HG03442 (cell line): ENCODE results near the gene THOC7.
A peak's percentile ranks its signal among the peaks of the same experiment; 100 is the strongest.

Experiments
- ATAC-seq: cut with Tn5 transposase; IDR thresholded peaks from one replicate; pipeline ENCODE4 v1.9.1; 2021; ENCODE audit warnings: mild to moderate bottlenecking, moderate library complexity; ENCODE audit not compliant: unreplicated experiment

Gene THOC7

DNA sequence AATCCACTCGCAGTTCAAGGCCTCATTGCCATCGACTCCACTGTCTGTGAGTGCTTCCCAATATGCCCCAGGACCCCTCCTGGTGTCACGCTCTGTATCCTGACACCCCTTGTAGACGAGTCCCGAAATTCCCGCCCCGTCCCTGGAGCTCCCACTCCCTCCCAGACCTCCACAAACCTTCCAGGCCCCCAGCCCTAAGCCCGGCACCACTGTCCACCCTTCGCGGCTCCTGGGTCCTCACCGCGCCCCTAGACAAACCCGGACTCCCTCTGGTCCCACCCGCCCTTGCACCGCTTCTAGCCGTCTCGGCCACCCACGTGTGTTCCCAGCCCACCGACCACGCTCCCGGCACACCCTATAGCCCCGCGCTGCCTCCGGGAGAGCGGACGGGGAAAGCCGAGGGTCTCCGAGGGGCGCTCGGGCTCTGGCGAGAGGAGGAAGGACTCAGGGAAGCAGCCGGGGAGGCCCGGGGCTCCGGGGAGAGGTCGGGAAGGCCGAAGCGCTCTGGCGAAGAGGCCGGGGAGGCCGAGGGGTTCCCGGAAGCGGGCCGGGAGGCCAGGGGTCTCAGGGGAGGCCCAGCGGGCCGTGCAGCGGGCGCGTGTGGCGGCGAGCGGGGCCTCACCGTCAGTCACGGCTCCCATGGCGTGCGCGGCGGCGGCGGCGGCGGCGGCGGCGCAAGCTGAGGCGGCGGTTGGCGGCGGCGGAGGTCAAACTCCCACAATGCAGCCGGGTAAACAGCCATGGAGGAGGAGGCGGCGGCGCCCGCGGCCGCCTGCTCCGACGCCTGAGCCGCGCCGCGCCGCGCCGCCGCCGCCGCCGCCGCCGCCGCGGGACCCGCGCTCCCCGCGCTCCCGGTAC is at the start of gene THOC7, which contains the start of gene ATXN7:
Gene THOC7 (minus strand): TSS at position 656 of the 858 bp plus-strand sequence. CDS start 15 bp downstream, at position 641.
Gene ATXN7 (plus strand): TSS at position 718 of the 858 bp plus-strand sequence. CDS start 48,732 bp downstream, outside the sequence.
- ATAC-seq: peak; percentile 71

- ATAC-seq: no peak
Measured at GRCh38 chr3:63912768-63913588, 49.4 kb upstream of the THOC7 start.

GRCh38 chr3:63911873-63912767 is 48.5 kb upstream of the THOC7 start, which contains the start of gene SCAANT1:
Gene SCAANT1 (minus strand): TSS chr3:63912383.
- peak; percentile 78 for ATAC-seq

- no peak for ATAC-seq
Measured at GRCh38 chr3:63911509-63911872, 47.9 kb upstream of the THOC7 start.

GRCh38 chr3:63910891-63911290 is 47.3 kb upstream of the THOC7 start:
- ATAC-seq: no peak

- ATAC-seq: no peak
Measured at GRCh38 chr3:63910001-63910400, 46.4 kb upstream of the THOC7 start.

- ATAC-seq: no peak
Measured at GRCh38 chr3:63909431-63909830, 45.8 kb upstream of the THOC7 start.

GRCh38 chr3:63908776-63909175 is 45.2 kb upstream of the THOC7 start:
- no peak for ATAC-seq

- no peak for ATAC-seq
Measured at GRCh38 chr3:63908081-63908736, 44.6 kb upstream of the THOC7 start.

DNA sequence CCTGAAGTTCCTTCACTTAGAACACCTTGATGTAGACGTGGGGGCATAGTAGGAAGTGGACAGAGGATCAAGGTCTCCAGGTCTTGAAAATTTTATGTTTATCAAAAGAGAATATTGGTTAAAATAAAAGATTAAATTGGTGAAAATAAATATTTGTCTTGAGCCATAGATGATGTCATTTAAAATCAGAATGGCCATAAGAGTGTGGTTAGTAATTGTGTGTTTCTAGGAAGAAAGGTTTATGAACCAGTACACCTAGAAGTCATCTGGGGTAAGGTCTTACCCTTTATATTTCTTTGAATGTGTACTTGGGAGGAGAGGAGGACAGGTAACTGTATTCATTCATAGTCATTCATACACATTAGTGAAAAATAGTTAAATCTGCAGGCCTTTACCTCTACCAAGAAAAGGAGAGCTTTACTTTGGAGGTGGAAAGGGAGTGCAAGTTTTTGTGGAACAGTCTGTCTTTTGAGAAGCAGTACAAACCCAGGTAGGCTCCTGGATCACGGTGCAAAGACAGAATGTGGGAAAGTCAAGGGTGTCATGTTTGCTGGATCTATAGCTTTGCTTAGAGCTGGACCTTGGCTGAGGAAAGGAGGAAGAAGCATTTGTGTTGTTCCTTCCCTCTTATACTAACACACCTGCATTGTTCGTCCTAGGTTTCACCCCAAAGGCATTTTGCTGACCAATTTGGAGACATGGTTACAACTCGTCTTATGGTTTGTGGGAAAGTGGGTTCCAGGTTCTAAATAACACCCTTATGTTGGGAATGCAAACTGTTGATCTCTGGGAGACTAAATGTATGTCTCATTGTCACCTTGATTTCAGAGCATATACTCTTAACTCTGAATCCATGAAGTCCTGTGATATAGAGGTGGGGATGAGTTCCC is 42.4 kb upstream of the THOC7 start:
- no peak for ATAC-seq

DNA sequence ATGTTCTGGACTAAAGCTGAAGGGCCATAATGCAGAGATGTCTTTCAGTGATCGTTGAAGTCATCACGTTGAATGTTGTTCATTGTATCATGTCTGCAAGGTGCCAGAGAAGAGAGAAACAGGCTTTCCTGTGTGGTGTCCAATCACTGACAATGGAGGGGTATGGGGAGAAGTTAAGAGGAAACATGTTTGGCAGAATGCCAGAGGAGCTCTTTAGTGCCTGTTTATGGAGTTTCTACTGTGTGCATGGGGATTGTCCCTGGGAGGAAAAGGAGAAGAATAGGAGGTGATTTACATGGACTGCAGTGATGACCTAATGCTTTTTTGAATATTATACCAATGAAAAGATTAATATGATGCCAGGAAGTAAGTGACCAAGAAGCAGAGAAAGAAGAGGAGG is 36.9 kb upstream of the THOC7 start:
- ATAC-seq: no peak

DNA sequence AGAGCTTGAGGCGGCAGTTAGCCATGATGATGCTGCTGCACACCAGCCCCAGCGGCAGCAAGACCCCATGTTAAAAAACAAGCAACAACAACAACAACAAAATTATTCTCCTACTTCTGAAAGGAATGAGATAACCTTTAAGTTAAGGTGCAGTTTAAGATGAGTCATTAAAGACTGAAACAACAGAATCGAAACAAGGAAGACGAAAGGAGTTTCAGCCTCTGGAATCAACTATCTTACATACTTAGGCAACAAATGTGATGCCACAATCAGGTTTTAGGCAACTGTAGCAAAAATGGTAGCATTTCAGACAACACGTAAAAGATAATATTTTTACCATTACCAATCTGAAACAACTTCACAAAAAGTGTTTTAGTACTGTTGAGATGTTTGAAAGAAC is 36.4 kb upstream of the THOC7 start:
- ATAC-seq: no peak

DNA sequence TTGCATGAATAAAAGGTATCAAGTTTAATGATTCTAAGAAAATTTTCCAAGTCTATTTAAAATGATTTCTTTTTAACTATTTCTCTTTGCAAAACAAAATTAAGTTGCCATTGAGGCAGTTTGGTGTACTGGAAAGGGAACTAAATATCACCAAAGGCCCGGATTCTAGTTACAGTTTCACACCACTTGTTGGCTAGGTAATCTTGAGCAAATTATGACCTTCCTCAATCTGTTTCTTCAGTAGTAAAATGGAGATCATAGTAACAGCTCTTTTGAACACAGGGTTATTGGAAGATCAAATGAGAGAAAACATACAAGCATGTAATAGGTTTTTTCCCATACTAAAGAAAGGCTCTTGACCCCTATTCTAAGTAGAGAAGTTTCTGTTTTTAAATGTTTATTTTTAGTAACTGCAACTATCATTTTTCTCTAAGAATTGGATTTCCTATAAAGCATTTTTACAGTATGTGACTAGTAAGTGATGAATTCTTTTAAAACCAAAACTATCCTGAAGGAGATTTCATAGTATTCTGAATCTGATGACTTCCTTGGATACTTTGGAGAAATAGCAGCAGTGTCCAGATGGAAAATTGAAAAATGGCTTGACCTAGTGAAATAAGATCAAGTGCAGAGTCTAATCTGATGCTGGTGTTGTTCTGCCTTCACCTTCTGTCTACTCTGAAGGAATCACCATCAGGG is 32.9 kb upstream of the THOC7 start:
- ATAC-seq: peak; percentile 70

DNA sequence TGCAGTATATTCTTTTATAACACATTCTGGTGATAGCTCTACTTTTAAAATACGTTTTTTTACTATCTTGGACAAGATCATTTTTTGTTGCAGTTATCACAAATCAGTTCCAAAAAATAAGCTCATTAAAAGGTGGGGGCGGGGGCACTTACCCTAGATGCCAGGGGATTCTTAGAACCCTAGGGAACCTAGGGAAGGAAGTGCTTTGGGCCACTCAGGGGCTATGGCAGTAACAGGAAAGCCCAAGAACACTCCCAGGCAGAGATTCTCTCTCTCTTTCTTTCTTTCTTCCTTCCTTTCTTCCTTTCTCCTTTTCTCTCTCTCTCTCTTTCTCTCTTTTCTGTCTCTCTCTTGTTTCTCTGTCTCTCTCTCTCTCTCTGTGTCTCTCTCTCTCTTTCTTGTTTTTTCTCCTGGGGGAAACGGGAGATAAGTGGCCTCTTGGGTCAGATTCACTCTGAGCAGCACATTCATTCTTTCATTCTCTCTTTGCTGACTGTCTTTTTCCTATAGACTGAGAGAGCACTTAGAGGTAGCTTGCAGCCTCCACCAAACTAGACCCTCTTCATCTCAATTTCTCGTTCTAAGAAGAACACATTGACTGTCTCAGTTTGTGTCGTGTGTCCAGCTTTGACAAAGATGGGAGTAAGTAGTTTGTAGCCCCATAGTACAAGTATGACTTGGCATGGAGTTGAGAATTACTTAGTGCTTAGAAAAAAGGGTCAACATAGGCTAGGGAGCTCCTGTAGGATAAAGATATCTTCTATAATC is 32.0 kb upstream of the THOC7 start:
- ATAC-seq: no peak

DNA sequence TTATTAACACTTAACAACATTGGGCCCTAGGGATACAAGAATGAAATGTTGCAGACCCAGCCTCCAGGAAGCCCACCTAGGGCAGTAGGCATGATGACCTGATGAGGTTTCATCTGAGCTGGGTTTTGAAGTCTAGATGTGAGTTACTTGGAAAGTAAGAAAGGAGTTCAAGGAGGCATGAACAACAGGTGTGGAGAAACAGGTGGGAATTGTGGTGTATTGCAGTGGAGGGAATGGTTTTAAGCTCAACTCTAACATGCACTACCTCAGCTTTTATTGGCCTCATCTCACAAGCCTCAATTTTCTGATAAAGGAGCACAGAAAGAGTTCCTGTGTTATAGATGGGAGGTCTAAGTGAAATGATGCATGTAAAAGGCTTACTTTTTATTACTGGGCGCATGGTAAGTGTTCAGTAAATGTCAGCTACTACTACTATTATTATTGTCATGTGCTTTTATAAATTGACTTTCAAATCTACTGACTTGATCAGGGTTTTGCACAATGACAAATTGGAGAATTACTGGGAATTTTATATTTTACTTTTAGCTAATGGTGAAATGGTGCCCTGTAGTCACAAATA is 29.3 kb upstream of the THOC7 start:
- no peak for ATAC-seq

DNA sequence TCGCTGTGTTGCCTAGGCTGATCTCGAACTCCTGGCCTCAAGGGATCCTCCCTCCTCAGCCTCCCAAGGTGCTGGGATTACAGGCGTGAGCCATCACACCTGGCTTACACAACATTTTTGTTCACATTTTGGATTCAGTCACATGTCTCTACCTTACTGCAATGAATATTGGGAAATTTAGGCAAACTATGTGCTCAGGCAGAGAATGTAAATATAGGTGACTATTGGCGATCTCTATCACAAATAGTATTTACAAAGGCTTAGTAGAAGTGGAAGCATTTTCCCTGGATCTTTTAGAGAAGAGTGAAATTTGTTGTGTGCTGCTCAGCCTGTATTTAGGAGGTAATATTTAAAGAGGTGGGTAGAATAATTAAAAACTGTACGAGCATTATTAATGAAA is 27.9 kb upstream of the THOC7 start:
- no peak for ATAC-seq

DNA sequence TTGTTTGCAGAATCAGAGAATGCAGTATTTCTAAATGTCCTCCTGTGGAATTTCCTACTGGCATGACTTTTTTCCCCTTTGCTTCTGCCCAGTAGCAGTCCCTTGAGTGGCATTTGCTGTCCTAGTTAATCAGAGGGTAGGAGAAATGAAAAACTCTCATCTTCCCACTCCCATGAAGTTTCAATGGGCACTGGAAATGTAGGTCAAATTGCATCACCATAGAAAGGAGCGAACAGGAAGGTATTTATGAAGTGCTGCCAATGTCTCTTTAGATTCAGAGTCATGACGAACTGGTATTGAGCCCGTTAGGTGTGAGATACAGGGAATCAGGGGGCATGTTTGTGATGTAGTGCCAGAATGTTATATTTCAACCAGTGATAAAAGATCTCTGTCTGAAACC is 23.3 kb upstream of the THOC7 start:
- ATAC-seq: no peak

DNA sequence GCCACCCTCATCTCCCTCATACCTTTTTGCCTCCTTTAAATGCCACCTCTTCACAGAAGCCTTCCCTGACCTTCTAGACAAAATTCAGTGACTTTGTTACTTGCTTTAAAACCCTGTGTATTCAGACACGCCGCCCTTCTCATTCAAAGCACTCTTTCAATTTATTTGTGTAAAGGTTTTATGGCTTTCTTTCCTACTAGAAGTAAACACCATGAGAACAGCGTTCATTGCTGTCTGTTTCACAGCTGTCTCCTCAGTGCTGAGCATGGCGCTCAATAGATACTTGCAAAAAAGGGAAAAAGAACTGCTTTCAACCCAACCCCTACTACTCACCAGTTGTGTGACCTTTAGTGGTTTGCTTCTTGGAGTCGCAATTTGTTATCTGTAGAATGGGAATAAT is 17.0 kb upstream of the THOC7 start:
- ATAC-seq: no peak
